ENCODE measurements around the gene PNCK.

GRCh38 chrX:153644356-153645125 lies 29.1 kb downstream of the PNCK start:
- TF ChIP-seq MAX (IDR thresholded peaks at IDR 0.05) (no peak), EGR1 (IDR thresholded peaks at IDR 0.05) (no peak), EP300 (IDR thresholded peaks at IDR 0.05; ENCODE audit: borderline replicate concordance) (no peak), TEAD4 (IDR thresholded peaks at IDR 0.05) (no peak), NFIC (IDR thresholded peaks at IDR 0.05) (no peak), REST (IDR thresholded peaks at IDR 0.05; ENCODE audit: low read depth) (no peak), FOXM1 (IDR thresholded peaks at IDR 0.05; ENCODE audit: borderline replicate concordance, low read depth) (no peak), CEBPB (IDR thresholded peaks at IDR 0.05) (no peak), TCF12 (IDR thresholded peaks at IDR 0.05; ENCODE audit: low read depth) (no peak), RAD21 (IDR thresholded peaks at IDR 0.05; ENCODE audit: low read depth) (no peak), ZBTB7A (IDR thresholded peaks at IDR 0.05; ENCODE audit: low read depth) (0 out of 2 replicates have a peak, but pooled peaks have one; percentile 32)
